ENCODE results near the gene TSEN54.

GRCh38 chr17:75551266-75551665 is 34.9 kb downstream of the TSEN54 start:
- TF ChIP-seq CTCF (IDR thresholded peaks at IDR 0.05) (no peak), POLR2A (IDR thresholded peaks at IDR 0.05) (no peak)
